GM19372 (cell line): Measurements from ENCODE around the gene CYP2A6.

ENCODE experiments used
- ATAC-seq: cut with Tn5 transposase; IDR thresholded peaks from one replicate; pipeline ENCODE4 v1.9.1; 2021; ENCODE audit warnings: mild to moderate bottlenecking, low read depth, moderate library complexity; ENCODE audit not compliant: unreplicated experiment

The CYP2A6 gene

DNA sequence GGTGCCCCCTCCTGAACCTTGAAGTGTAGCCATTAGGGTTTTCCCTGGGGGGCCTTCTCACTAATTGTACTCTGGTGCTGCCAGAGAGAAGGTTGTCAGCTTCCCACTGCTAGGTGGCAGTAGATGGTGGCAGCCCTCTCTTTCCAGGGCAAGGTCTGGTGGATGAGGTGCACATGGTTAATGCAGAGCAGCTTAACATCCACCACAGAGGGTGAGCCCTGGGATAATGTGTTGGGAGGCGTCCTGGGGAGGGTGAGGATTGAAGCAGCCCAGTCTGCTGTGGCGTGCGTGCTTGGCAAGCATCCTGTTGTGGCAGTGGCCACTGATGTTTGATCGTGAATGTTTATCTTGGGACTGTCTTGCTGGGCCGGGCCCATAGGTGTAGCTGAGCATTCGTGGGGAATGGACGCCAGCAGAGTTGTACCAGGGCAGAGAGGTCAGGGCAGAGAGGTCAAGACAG, 45.4 kb downstream of the CYP2A6 start:
- ATAC-seq = no peak

- no peak for ATAC-seq
Observed at GRCh38 chr19:40803857-40804782, 46.1 kb downstream of the CYP2A6 start.

- ATAC-seq = no peak
Observed at GRCh38 chr19:40803170-40803856, 46.9 kb downstream of the CYP2A6 start.

DNA sequence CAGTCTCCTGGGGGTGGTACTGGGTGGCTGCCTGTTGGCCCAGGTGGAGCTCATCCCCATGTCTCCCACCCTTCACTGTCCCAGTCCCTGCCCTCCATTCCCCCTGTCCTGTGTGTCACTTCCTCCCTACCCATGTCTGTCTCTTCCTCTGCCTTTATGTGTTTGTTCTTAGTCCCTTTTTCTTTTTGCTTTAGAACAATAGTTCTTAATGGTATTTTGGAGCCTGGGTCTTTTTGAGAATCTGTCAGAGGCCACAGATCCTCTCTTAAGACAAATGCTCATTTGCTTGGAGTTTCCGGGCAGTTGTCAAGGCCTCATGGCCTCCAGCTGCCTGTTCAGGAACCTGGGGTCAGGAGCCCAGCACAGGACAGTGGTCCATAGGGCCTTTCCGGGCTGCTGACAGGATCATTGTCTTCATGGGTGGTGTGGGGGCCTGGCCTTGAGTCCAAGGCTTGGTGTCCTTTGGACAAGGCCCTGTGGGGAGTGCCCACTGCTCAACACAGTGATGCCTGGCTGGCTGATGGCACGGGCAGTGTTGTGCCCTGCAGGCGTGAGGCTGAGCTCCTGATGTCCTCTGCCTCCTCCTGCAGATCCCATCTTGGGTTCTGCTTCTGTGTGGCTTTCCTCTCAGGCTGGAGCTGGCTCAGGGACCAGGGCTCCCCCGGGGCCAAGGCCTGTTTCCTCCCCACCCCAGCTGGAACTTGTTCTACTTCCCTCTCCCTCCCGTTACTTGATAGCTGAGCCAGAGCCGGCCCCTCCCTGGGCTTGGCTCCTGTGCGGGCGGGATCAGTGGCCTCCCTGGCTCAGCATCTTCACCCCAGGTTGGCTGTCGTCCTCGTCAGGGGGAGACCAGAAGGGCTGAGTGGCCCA, 47.7 kb downstream of the CYP2A6 start:
- no peak for ATAC-seq

DNA sequence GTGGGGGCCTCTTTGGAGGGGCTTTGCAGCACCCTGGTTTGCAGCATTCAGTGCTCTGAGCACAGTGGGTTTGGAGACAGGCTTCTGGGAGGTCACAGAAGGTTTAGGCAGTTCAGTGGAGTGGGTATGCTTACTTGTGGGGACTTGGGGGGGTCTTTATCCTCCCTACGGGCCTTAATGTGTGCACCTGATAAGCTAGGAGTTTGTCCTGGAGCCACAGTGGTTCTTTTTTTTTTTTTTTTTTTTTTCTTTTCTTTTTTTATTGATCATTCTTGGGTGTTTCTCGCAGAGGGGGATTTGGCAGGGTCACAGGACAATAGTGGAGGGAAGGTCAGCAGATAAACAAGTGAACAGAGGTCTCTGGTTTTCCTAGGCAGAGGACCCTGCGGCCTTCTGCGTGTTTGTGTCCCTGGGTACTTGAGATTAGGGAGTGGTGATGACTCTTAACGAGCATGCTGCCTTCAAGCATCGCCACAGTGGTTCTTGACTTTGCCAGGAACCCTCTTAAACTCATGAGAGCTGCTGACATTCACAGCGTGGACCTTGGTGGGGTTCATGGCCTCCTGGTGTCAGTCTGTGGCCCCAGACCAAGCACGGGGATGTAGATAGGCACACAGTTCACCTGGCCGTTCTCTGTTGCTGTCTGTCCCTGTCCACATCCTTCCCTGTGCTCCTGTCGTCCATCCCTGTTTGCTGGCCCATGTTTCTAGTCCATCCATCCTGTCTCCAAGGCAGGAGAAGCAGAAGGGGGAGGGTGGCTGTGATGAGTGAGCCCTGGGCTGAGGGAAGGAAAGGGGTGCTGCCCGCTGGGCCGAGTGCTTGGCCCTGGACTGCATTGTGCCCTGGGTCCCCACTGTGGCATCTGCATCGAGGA, 48.6 kb downstream of the CYP2A6 start:
- ATAC-seq = no peak

DNA sequence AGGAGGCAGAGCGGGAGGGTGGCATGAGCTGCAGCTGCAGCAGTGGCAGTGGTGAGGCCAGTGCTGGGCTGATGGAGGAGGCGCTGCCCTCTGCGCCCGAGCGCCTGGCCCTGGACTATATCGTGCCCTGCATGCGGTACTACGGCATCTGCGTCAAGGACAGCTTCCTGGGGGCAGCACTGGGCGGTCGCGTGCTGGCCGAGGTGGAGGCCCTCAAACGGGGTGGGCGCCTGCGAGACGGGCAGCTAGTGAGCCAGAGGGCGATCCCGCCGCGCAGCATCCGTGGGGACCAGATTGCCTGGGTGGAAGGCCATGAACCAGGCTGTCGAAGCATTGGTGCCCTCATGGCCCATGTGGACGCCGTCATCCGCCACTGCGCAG, 49.3 kb downstream of the CYP2A6 start:
- no peak for ATAC-seq

DNA sequence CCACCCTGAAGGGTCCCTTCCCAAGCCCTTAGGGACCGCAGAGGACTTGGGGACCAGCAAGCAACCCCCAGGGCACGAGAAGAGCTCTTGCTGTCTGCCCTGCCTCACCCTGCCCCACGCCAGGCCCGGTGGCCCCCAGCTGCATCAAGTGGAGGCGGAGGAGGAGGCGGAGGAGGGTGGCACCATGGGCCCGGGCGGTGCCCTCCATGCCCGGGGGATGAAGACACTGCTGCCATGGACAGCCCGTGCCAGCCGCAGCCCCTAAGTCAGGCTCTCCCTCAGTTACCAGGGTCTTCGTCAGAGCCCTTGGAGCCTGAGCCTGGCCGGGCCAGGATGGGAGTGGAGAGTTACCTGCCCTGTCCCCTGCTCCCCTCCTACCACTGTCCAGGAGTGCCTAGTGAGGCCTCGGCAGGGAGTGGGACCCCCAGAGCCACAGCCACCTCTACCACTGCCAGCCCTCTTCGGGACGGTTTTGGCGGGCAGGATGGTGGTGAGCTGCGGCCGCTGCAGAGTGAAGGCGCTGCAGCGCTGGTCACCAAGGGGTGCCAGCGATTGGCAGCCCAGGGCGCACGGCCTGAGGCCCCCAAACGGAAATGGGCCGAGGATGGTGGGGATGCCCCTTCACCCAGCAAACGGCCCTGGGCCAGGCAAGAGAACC, 49.8 kb downstream of the CYP2A6 start:
- ATAC-seq = no peak

DNA sequence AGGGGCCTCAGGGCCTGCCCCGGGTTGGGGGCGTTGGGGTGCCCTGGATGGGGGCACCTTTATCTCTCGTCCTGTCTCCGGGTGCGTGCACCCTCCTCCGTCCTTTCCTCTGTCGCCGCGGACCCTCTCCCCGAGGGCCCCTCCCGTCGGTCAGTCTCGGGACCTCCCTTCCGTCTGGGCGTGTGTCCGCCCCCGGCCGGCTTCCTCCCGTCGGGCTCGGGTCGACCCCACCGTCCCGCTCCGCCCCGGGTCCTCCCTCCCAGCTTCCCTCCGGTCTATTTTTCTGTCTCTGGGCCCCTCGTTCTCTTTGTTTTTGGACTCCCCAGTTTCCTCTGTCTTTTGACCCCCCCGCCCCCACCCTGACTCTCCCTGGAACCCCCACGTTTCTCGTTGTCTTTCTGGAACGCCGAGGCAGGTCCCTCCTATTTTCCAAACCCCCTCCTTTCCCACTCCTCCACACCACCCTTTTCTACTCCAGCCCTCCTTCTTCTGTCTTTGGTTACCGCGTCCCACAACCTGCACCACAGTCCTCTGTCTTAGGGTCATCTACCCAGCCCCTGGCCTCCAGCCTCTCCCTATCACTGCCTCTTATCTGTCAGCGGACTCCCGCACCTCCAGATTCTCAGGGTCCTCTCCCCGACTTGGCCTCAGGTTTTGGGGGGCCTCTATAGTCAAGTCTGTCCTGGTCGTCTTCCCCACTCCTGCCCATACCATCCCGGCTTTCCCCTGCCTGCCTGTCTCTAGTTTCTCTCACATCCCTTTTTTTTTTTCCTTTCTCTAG, 50.5 kb downstream of the CYP2A6 start:
- ATAC-seq = no peak

GRCh38 chr19:40798683-40799557, 51.3 kb downstream of the CYP2A6 start, which contains the start of gene EGLN2:
TSS of gene EGLN2 (plus strand) at chr19:40799191. CDS start at chr19:40800573, 1,382 bp downstream.
- ATAC-seq = peak; percentile 77

DNA sequence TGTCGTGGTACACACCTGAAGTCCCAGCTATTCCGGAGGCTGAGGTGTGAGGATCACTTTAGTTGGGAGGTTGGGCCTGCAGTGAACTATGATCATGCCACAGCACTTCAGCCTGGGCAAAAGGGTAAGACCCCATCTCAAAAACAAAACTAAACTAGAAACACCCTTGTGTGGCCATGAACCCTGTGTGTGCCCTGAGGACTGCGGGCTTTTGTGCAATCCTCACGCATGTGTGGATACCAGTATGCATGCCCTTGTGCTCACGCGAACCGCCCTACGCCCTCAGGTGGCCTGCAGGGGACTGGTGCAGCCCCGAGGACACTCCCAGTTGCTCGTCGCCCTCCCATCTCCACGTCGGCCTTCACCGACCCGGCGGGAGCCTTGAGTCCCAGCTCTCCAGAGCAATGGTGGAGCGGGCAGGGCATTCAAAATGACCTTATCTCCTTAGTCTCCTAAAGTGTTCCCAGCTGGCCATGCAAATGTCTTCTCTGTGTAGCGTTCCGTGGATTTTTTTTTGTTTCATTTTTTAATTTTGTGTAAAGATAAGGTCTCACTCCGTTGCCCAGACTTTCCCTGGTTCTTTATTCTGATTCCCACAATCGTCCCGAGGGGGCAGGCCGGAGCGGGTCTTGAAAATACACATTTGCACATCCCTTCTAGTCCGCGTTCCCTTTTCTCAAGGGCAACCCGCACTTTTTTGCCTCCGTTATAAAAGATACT, 52.1 kb downstream of the CYP2A6 start:
- peak; percentile 13 for ATAC-seq

- no peak for ATAC-seq
Observed at GRCh38 chr19:40797166-40797962, 52.9 kb downstream of the CYP2A6 start.
